Neural cell (in vitro differentiated cells): ENCODE results near the gene ZNF784. TPM values are rescaled to one million over a fixed set of nuclear protein-coding genes. Genes with fewer than 3 reads are reported as not detected.

Experiments used
- H2AFZ ChIP-seq: fragments of 200-600, 300-800 bp; sonication (generic), shearing (Covaris generic); 2 replicates; pipeline ENCODE4 v1.6.0; 2014; ENCODE audit warnings: low read depth, mild to moderate bottlenecking, antibody characterized with exemption, low read length, moderate library complexity
- H3F3A ChIP-seq: fragments of 200-600 bp; shearing (Covaris generic); 2 replicates; pipeline ENCODE4 v1.6.1; 2016; ENCODE audit warnings: mild to moderate bottlenecking, moderate library complexity, mixed read lengths, antibody characterized with exemption, low read length; ENCODE audit not compliant: insufficient read depth, poor library complexity, severe bottlenecking
- H3K27ac ChIP-seq: fragments of 200-600, 300-800 bp; sonication (generic), shearing (Covaris generic); 2 replicates; pipeline ENCODE4 v1.5.1; 2014; ENCODE audit warnings: mild to moderate bottlenecking, low read length, moderate library complexity
- H3K27me3 ChIP-seq: fragments of 300-800, 200-600 bp; sonication (generic), shearing (Covaris generic); 2 replicates; pipeline ENCODE4 v1.6.0; 2014; ENCODE audit warnings: mild to moderate bottlenecking, low read depth, low read length, moderate library complexity; ENCODE audit not compliant: insufficient read depth
- H3K36me3 ChIP-seq: fragments of 300-800, 200-600 bp; sonication (generic), shearing (Covaris generic); 2 replicates; pipeline ENCODE4 v1.5.1; 2014; ENCODE audit warnings: mild to moderate bottlenecking, antibody characterized with exemption, low read length, moderate library complexity; ENCODE audit not compliant: insufficient read depth
- H3K4me2 ChIP-seq: fragments of 300-800, 200-600 bp; sonication (generic), shearing (Covaris generic); 2 replicates; pipeline ENCODE4 v1.6.0; 2014; ENCODE audit warnings: mild to moderate bottlenecking, low read length
- H3K4me3 ChIP-seq: fragments of 300-800, 200-600 bp; sonication (generic), shearing (Covaris generic); 2 replicates; pipeline ENCODE4 v1.5.1; 2014; ENCODE audit warnings: mild to moderate bottlenecking, low read length, moderate library complexity
- H3K79me2 ChIP-seq: fragments of 200-600 bp; shearing (Covaris generic); replicated peaks from 2 replicates; pipeline ENCODE4 v1.6.0; 2014; ENCODE audit warnings: mild to moderate bottlenecking, low read length, moderate library complexity; ENCODE audit not compliant: insufficient read depth
- H3K9ac ChIP-seq: fragments of 300-800, 200-600 bp; sonication (generic), shearing (Covaris generic); 2 replicates; pipeline ENCODE4 v1.6.1; 2016; ENCODE audit warnings: mild to moderate bottlenecking, low read length, mixed read lengths
- H3K9me2 ChIP-seq: fragments of 200-600 bp; shearing (Covaris generic); 2 replicates; pipeline ENCODE4 v1.6.1; 2016; ENCODE audit warnings: mild to moderate bottlenecking, low read length, mixed read lengths; ENCODE audit not compliant: insufficient read depth
- H3K9me3 ChIP-seq: fragments of 200-600, 300-800 bp; sonication (generic), shearing (Covaris generic); 2 replicates; pipeline ENCODE4 v1.6.1; 2016; ENCODE audit warnings: mild to moderate bottlenecking, mixed run types, low read length, moderate library complexity, mixed read lengths
- H4K20me1 ChIP-seq: fragments of 200-600 bp; shearing (Covaris generic); 2 replicates; pipeline ENCODE4 v1.6.1; 2016; ENCODE audit warnings: mild to moderate bottlenecking, mixed run types; ENCODE audit not compliant: insufficient read depth
- EP300 ChIP-seq: fragments of 450-650 bp; conservative IDR thresholded peaks from 2 replicates; pipeline ENCODE4 v1.6.1; 2014; ENCODE audit warnings: antibody characterized with exemption, mild to moderate bottlenecking, moderate library complexity; ENCODE audit not compliant: poor library complexity, severe bottlenecking
- MXI1 ChIP-seq: fragments of 450-650 bp; conservative IDR thresholded peaks from 2 replicates; pipeline ENCODE4 v1.6.1; 2014; ENCODE audit warnings: antibody characterized with exemption, mild to moderate bottlenecking; ENCODE audit not compliant: poor library complexity, severe bottlenecking
- POLR2AphosphoS5 ChIP-seq: IDR thresholded peaks from 2 replicates; pipeline ENCODE4 v1.6.1; 2012
- RAD21 ChIP-seq: fragments of 450-650 bp; conservative IDR thresholded peaks from 2 replicates; pipeline ENCODE4 v1.6.1; 2014; ENCODE audit warnings: antibody characterized with exemption, mild to moderate bottlenecking, moderate library complexity
- REST ChIP-seq: IDR thresholded peaks from 2 replicates; pipeline ENCODE4 v1.6.1; 2012; ENCODE audit warnings: borderline replicate concordance
- TAF1 ChIP-seq: IDR thresholded peaks from 2 replicates; pipeline ENCODE4 v1.6.1; 2012; ENCODE audit warnings: low read depth
- polyA plus RNA-seq: library from polyadenylated mRNA; depleted of rRNA; stranded (reverse); fragments of >200 nt; gene quantifications from 2 replicates; pipeline ENCODE4 v1.2.3, GENCODE V29; 2014
- TF ChIP-seq, protein P1 (sequence below): fragments of 450-650 bp; IDR thresholded peaks from 2 replicates; pipeline ENCODE4 v1.5.1; 2014; ENCODE audit warnings: antibody characterized with exemption, mild to moderate bottlenecking, moderate library complexity; ENCODE audit not compliant: poor library complexity, severe bottlenecking

Gene ZNF784
- polyA plus RNA-seq, 1 donor from 2014 or later, result 10.3 TPM

DNA sequence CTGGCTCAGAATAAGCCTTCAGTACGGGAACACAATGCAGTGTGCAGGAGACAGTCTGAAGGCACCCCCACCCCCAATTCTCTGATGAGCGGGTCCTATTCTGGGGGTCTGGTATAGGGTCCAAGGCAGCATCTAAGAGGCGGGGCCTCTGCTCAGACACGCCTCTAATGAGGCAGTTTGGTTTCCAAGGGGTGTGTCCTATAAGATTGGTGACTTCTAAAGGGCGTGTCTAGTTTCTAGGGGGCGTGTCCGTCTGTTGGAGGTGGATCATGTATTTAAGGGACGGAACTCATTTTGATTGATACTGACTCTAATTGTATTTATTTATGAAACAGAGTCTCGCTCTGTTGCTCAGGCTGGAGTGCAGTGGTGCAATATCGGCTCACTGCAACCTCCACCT, 33.7 kb downstream of the ZNF784 start:
- Histone ChIP-seq H3K4me3 (no peak overlapping the region), H3F3A (no peaks in the 10 kb centered on the region), H2AFZ (no peak overlapping the region), H3K9ac (no peak overlapping the region), H3K36me3 (peaks cover 6% of the 10 kb centered on the region), H3K27ac (no peak overlapping the region), H3K27me3 (no peaks in the 10 kb centered on the region), H3K4me2 (no peak overlapping the region), H3K9me3 (no peaks in the 10 kb centered on the region), H3K79me2 (no peaks in the 10 kb centered on the region), H4K20me1 (no peaks in the 10 kb centered on the region), H3K9me2 (no peaks in the 10 kb centered on the region)
- TF ChIP-seq REST, result no peak

DNA sequence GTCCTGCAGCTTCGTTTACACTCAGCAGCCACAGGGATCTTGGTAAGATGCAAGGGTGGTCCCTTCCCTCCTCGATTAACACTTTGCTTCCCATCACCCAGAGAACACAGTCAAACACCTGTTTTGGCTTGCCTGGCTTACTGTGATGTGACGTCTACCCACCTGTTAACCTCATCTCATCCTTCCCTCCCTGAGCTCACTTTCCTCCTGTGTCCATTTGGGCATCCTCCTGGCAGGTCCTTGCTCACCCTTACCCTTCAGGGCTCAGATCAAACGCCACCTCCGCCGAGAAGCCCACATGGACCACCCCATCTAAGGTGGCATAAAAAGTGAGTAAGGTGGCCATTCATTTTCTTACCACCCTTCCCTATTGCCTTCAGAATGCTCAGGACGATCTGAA, 34.3 kb downstream of the ZNF784 start:
- Histone ChIP-seq H3K9me2 (no peaks in the 10 kb centered on the region), H3K36me3 (peaks cover 6% of the 10 kb centered on the region), H3K27ac (no peak overlapping the region), H3K9ac (no peak overlapping the region), H3K9me3 (no peaks in the 10 kb centered on the region), H3K4me3 (no peak overlapping the region), H3F3A (no peaks in the 10 kb centered on the region), H4K20me1 (no peaks in the 10 kb centered on the region), H3K79me2 (no peaks in the 10 kb centered on the region), H3K4me2 (no peak overlapping the region), H2AFZ (no peak overlapping the region), H3K27me3 (no peaks in the 10 kb centered on the region)
- TF ChIP-seq POLR2AphosphoS5, result no peak
- no peak for TF ChIP-seq MXI1
- no peak for TF ChIP-seq EP300
- TF ChIP-seq, protein P1, sequence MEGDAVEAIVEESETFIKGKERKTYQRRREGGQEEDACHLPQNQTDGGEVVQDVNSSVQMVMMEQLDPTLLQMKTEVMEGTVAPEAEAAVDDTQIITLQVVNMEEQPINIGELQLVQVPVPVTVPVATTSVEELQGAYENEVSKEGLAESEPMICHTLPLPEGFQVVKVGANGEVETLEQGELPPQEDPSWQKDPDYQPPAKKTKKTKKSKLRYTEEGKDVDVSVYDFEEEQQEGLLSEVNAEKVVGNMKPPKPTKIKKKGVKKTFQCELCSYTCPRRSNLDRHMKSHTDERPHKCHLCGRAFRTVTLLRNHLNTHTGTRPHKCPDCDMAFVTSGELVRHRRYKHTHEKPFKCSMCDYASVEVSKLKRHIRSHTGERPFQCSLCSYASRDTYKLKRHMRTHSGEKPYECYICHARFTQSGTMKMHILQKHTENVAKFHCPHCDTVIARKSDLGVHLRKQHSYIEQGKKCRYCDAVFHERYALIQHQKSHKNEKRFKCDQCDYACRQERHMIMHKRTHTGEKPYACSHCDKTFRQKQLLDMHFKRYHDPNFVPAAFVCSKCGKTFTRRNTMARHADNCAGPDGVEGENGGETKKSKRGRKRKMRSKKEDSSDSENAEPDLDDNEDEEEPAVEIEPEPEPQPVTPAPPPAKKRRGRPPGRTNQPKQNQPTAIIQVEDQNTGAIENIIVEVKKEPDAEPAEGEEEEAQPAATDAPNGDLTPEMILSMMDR, result no peak
- no peak for TF ChIP-seq RAD21
- no peak for TF ChIP-seq REST
- TF ChIP-seq TAF1, result no peak
